ENCODE data around the gene COL6A1. TPM values are rescaled to one million over a fixed set of nuclear protein-coding genes. Genes with fewer than 3 reads are reported as not detected.

The COL6A1 gene
- total RNA-seq, 1 experiment from 2014 or later, result 193 TPM

DNA sequence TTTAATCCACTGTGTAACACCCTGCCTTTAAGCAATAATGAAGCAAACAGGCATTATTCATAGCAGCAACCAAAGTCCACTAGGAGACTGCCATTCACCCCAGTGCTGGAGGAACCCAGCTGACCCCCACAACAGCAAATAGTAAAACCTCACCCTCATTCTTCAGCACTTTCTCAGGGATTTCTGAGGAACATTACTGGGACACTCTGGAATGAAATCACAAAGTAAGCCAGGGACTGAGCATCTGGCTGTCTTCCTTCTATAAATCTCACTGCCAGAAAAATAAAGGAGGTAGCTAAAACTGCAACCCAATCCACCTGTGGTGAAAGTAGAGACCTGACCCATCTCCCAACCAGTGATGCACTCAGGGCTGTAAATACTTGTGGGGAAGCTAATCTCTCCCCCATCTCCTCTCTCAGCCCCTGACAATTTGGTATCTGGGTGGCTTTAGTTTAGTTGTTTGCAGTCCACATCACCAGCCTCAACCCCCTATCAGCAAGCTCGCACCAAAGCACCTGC lies 47.1 kb downstream of the COL6A1 start:
- Histone ChIP-seq H2BK5ac (ENCODE audit: insufficient read length, low read length) (no peak overlapping the region), H3K79me1 (ENCODE audit: insufficient read depth, low read depth, low read length, poor library complexity, severe bottlenecking) (no peaks in the 10 kb centered on the region), H3K79me2 (ENCODE audit: insufficient read depth, low read length) (no peaks in the 10 kb centered on the region), H3K4me1 (ENCODE audit: insufficient read depth, low read length) (no peaks in the 10 kb centered on the region), H3K18ac (ENCODE audit: insufficient read length, low read depth, low read length) (no peak overlapping the region), H3K23ac (ENCODE audit: insufficient read length, low read depth, low read length) (no peak overlapping the region), H2AK5ac (ENCODE audit: insufficient read length, low read length) (no peak overlapping the region), H4K20me1 (ENCODE audit: control insufficient read depth, insufficient read depth, insufficient read length) (no peaks in the 10 kb centered on the region), H2BK15ac (ENCODE audit: low read depth, low read length) (no peak overlapping the region), H2BK20ac (ENCODE audit: low read depth, low read length, poor library complexity, severe bottlenecking) (no peak overlapping the region), H3K27ac (ENCODE audit: insufficient read length, low read depth, low read length) (no peak overlapping the region), H4K5ac (ENCODE audit: insufficient read length, low read depth, low read length) (no peak overlapping the region), H3K4ac (ENCODE audit: low read depth, low read length) (no peak overlapping the region), H3K4me2 (ENCODE audit: insufficient read depth, insufficient read length, low read length) (no peak overlapping the region), H2BK12ac (ENCODE audit: insufficient read length, low read depth, low read length) (no peak overlapping the region), H4K91ac (ENCODE audit: insufficient read length, low read depth, low read length) (no peak overlapping the region), H4K8ac (replicated peaks; ENCODE audit: insufficient read length, low read depth, low read length) (no peak overlapping the region), H3K9ac (ENCODE audit: extremely low read depth, insufficient read length, low read length) (no peak overlapping the region), H3K23me2 (ENCODE audit: insufficient read length, low read depth, low read length, poor library complexity, severe bottlenecking) (no peaks in the 10 kb centered on the region), H3K9me3 (ENCODE audit: control insufficient read depth, low read depth, low read length) (no peaks in the 10 kb centered on the region), H3K27me3 (ENCODE audit: insufficient read depth, low read length) (no peaks in the 10 kb centered on the region), H3K56ac (ENCODE audit: insufficient read length, low read depth, low read length) (no peak overlapping the region), H3K14ac (ENCODE audit: insufficient read depth, low read length) (no peak overlapping the region), H2AFZ (ENCODE audit: low read length) (no peak overlapping the region), H3T11ph (ENCODE audit: low read length) (no peak overlapping the region), H2BK120ac (ENCODE audit: low read depth, low read length, poor library complexity, severe bottlenecking) (no peak overlapping the region)
- WGBS (ENCODE audit: extremely low coverage, insufficient read length, low lambda C conversion rate), result no CpG with 5 or more reads among the region's 1 CpG
- Mint-ChIP-seq H3K27me3 (ENCODE audit: low read depth) (peaks cover 12% of the 10 kb centered on the region), H3K27ac (no peak overlapping the region), H3K36me3 (ENCODE audit: insufficient read depth in 1 of 3, low read depth in 3 of 3) (no peaks in the 10 kb centered on the region), H3K4me3 (no peak overlapping the region), H3K9me3 (peaks cover 0 to 2% of the 10 kb centered on the region in 2 experiments; a peak in 2 of 5 replicates), H3K4me1 (peaks cover 12 to 19% of the 10 kb centered on the region in 2 experiments)
- no peak for DNase-seq
- TF ChIP-seq CTCF (conservative IDR thresholded peaks at IDR 0.05), result no peak
